ENCODE measurements around the gene ODC1. TPM values are rescaled to one million over a fixed set of nuclear protein-coding genes. Genes with fewer than 3 reads are reported as not detected.
A peak's percentile ranks its signal among the peaks of the same experiment; 100 is the strongest.

The ODC1 gene
- total RNA-seq, 2 experiments from 2014 or later = 180 to 181 TPM

DNA sequence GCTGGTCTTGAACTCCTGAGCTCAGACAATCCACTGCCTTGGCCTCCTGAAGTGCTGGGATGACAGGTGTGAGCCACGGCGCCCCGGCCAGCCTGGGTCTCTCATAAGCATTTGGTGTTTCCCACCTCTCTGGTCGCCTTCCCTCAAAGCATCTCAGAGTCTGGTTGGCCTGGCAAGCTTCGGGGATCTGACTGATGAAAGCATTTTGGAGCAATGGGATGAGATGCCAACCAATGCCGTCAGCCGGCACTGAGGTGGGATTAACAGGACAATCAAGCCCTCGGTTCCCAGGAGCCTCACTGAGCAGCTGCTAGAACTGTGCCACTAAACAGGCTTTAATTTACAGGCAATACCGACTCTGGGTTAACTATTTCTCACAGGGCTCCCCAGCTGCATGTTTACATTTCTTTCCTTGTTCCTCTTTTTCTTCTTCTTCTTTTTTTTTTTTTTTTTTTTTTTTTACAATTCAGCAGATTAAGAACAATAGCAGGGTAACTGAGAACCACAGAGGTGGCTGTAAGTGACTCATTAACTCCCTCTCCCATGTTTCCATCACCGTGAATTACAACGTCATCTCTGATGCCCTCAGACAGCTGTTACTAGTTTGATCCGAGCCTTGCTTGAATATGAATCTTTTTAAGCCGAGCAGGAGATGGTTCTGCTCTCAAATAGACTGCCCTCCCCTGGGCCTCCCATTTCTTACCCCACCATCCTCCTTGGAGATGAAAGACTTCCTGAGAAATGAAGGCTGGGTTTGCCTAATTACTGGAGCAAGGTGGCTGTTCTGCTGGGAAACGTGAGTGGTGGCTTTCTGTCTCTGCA, 37.9 kb downstream of the ODC1 start:
- Mint-ChIP-seq H3K9me3 (no peaks in the 10 kb centered on the region), H3K4me1 (ENCODE audit: low read depth) (peaks cover 53% of the 10 kb centered on the region), H3K27me3 (no peaks in the 10 kb centered on the region), H3K36me3 (ENCODE audit: low read depth) (peaks cover 45% of the 10 kb centered on the region), H3K27ac (no peak overlapping the region), H3K4me3 (no peak overlapping the region)
- ChIA-PET POLR2A (interaction anchor here (0.7 to 4.3 kb wide), 6 partner anchors 25 to 286 kb away, joined by 3 to 30 read pairs (median 8); partner anchors contain the start of gene RRM2), CTCF (interaction anchor here (1.0 to 6.6 kb wide), 33 partner anchors 8 to 337 kb away, joined by 3 to 135 read pairs (median 7); partner anchors contain the start of gene HPCAL1)
- intact Hi-C loops (cut with micrococcal nuclease) = no loop called here
- TF ChIP-seq, protein P1, sequence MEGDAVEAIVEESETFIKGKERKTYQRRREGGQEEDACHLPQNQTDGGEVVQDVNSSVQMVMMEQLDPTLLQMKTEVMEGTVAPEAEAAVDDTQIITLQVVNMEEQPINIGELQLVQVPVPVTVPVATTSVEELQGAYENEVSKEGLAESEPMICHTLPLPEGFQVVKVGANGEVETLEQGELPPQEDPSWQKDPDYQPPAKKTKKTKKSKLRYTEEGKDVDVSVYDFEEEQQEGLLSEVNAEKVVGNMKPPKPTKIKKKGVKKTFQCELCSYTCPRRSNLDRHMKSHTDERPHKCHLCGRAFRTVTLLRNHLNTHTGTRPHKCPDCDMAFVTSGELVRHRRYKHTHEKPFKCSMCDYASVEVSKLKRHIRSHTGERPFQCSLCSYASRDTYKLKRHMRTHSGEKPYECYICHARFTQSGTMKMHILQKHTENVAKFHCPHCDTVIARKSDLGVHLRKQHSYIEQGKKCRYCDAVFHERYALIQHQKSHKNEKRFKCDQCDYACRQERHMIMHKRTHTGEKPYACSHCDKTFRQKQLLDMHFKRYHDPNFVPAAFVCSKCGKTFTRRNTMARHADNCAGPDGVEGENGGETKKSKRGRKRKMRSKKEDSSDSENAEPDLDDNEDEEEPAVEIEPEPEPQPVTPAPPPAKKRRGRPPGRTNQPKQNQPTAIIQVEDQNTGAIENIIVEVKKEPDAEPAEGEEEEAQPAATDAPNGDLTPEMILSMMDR (IDR thresholded peaks at IDR 0.05) = no peak
- no peak for DNase-seq
- no peak for ATAC-seq

DNA sequence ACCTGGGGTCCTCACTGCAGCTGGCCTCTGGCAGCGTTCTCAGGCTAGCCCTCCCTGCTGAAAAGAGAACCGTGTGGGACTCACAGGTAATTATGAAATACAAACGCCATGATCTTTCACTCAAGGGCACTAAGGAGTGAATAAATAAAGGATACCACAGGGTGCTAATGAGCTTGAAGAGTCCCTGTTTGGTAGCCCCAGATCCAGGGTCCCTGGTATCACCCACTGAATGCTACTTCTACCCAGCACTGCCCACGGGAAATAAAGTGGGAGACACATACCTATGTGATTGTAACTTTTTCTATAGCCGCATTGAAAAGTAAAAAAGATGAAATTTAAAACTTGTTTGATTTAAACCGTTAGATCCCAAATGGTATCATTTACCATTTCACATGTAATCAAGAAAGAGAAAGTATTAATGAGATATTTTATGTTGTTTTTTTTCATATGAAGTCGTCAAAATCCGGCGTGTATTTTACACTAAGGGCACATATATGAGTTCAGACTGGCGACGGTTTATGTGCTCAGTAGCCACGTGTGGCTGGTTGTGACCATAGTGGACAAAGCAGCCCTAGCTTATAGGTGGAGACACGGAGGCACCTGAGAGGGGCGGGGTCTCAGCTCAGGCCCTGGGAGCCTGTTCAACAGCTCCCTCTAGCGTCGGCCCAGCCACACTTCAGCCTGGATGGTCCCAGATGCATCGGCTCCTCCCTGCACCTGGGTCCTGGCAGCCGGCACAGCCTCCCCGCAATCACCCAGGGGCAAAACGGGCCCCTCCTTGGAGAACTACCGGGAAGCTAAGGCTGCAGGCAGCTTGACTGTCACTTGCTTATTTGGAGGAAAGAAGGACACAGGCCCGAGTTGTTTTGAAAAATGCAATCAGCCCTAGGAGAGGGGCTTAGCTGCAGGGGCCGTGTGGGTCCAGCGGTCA, 39.2 kb downstream of the ODC1 start:
- ATAC-seq (peak; percentile 69), DNase-seq (peak; percentile 89)
- Mint-ChIP-seq H3K27ac (peak overlapping the region; percentile 94), H3K9me3 (no peaks in the 10 kb centered on the region), H3K36me3 (ENCODE audit: low read depth) (peaks cover 52% of the 10 kb centered on the region), H3K4me3 (peak overlapping the region; percentile 57), H3K4me1 (ENCODE audit: low read depth) (peaks cover 60% of the 10 kb centered on the region), H3K27me3 (no peaks in the 10 kb centered on the region)
- intact Hi-C loops (cut with micrococcal nuclease) = loop anchor here (2.0 kb wide), 3 partner anchors 78 to 112 kb away; no protein-coding TSS in a partner anchor
- POLR2A ChIA-PET = interaction anchor here (0.6 to 4.3 kb wide), 20 partner anchors 20 to 468 kb away, joined by 3 to 30 read pairs (median 4); partner anchors contain the start of genes ODC1 and RRM2
- TF ChIP-seq, protein P1 (IDR thresholded peaks at IDR 0.05) = peak; percentile 97
- CTCF ChIA-PET = interaction anchor here (0.6 to 6.6 kb wide), 65 partner anchors 9 to 426 kb away, joined by 3 to 135 read pairs (median 5); partner anchors contain the start of genes HPCAL1 and ODC1

DNA sequence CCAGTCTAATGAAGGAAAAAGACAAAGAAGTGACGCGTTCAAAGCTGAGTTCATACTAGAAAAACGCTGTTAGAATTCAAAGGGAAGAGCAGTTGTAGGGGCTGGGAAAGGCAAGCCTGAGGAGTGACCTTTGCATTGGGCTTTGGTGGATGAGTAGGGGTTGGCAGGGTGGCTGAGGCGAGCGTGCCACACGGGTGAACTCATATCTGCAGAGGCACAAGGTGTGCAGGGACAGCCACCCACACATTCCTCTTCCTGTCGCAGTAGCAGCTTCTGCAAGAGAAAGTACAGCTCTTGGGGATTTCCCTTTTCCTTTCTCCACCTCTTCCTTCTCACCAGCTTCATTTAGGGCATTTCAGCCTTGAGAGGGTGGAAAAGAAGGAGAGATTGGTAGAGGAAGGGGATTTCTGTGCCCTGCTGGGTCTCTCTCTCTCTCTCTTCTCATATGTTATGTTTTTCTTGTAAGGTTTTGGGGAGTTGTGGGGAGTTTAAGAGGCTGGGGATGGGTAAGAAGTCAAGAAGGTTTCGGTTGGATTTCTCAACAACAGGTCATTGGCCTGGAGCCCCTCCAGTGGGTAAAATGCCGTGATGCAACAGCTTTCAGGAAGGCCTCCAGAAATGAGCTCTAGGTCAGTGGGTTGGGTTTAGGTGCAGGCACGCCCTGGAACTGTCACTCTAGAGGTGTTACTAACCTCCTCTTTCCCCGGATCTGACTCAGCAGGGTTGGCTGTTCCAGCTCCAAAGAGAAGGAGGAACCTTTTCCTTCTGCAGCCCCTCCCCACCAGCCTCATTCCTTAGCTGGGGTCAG, 40.1 kb downstream of the ODC1 start:
- peak; percentile 86 for DNase-seq
- peaks cover 63% of the 10 kb centered on the region for H3K4me1 Mint-ChIP-seq (ENCODE audit: low read depth)
- TF ChIP-seq, protein P1 (IDR thresholded peaks at IDR 0.05) = no peak
- H3K36me3 Mint-ChIP-seq (ENCODE audit: low read depth) = peaks cover 54% of the 10 kb centered on the region
- no peaks in the 10 kb centered on the region for H3K27me3 Mint-ChIP-seq
- H3K9me3 Mint-ChIP-seq = no peaks in the 10 kb centered on the region
- intact Hi-C loops (cut with micrococcal nuclease) = loop anchor here (2.0 kb wide), 3 partner anchors 77 to 111 kb away; no protein-coding TSS in a partner anchor
- peak overlapping the region; percentile 94 for H3K27ac Mint-ChIP-seq
- peak overlapping the region; percentile 57 for H3K4me3 Mint-ChIP-seq
- CTCF ChIA-PET = interaction anchor here (0.7 to 6.6 kb wide), 39 partner anchors 8 to 425 kb away, joined by 3 to 135 read pairs (median 8); partner anchors contain the start of genes HPCAL1 and ODC1
- peak; percentile 82 for ATAC-seq
- POLR2A ChIA-PET = interaction anchor here (0.6 to 4.3 kb wide), 17 partner anchors 19 to 467 kb away, joined by 3 to 30 read pairs (median 4); partner anchors contain the start of genes ODC1 and RRM2

GRCh38 chr2:10407432-10407831, 40.7 kb downstream of the ODC1 start:
- ChIA-PET POLR2A (interaction anchor here (1.1 to 4.3 kb wide), 7 partner anchors 40 to 273 kb away, joined by 3 to 30 read pairs (median 4); partner anchors contain the start of gene ODC1), CTCF (interaction anchor here (0.8 to 6.6 kb wide), 23 partner anchors 8 to 335 kb away, joined by 3 to 135 read pairs (median 19); partner anchors contain the start of genes HPCAL1 and ODC1)
- DNase-seq = no peak
- Mint-ChIP-seq H3K36me3 (ENCODE audit: low read depth) (peaks cover 51% of the 10 kb centered on the region), H3K9me3 (no peaks in the 10 kb centered on the region), H3K27ac (peak overlapping the region; percentile 94), H3K27me3 (no peaks in the 10 kb centered on the region), H3K4me3 (peak overlapping the region; percentile 57), H3K4me1 (ENCODE audit: low read depth) (peaks cover 66% of the 10 kb centered on the region)
- no peak for ATAC-seq
- intact Hi-C loops (cut with micrococcal nuclease) = no loop called here
- TF ChIP-seq, protein P1 (IDR thresholded peaks at IDR 0.05) = no peak

All from activated CD8-positive, alpha-beta T cell treated with anti-CD3 and anti-CD28 coated beads for 36 hours (primary cell).